Activated CD4-positive, alpha-beta T cell treated with anti-CD3 and anti-CD28 coated beads, Interleukin-10, Interleukin-2, amounts not matched to agents 100 ng/mL and 50 ng/mL, durations not matched to agents 16 hours and 8 hours (primary cell): ENCODE data around the gene CCDC77.
A peak's percentile ranks its signal among the peaks of the same experiment; 100 is the strongest.

Experiments used
- DNase-seq: peaks from one replicate; pipeline ENCODE4 v3.0.0-alpha.2; 2020

The CCDC77 gene

DNA sequence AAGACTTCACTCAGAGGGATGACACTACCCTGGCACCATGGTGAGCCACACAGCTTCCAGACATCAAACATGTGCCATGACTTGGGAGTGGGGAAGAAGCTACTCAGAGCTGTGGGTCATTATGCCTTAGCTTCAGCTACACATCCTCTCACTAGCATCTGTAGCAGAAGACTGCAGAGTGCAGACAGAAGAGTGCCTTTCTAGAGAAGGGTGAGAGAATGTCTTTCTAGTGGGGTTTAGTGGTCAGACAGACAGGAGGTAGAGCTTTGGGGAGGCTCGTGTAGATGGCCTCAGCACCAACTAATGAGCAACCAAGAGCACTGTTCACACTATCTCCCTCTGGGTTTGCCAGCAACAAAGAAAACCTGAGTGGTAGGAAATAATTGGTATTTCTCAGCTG lies 53.4 kb downstream of the CCDC77 start:
- DNase-seq: no peak

- DNase-seq: no peak
Observed at GRCh38 chr12:455821-456220, 54.4 kb downstream of the CCDC77 start.

DNA sequence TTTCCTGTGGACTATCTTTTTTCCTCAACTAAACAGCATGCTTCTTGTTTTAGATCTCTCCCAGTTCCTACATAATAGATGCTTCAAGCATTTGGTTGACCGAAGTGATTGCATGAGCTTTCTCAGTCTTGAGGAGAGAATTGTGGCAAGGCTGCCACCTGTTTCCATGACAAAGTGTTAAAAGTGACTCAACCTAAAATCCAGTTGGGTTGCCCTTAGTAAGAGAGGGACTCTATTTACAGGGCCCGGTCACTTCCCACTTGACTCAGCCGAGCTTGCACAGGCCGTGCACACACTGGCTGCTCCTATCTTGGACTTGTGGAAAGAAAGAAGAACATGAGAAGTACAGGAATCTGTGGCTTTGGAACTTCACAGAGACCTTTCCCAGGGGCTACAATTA lies 56.2 kb downstream of the CCDC77 start:
- peak; percentile 63 for DNase-seq

GRCh38 chr12:459050-459429 lies 57.6 kb downstream of the CCDC77 start:
- DNase-seq: no peak

GRCh38 chr12:459430-460258 lies 58.2 kb downstream of the CCDC77 start, which contains the start of gene B4GALNT3:
Gene B4GALNT3, plus strand, starts transcription at chr12:459939. Its CDS starts 438 bp downstream, at chr12:460377.
- DNase-seq: peak; percentile 28

DNA sequence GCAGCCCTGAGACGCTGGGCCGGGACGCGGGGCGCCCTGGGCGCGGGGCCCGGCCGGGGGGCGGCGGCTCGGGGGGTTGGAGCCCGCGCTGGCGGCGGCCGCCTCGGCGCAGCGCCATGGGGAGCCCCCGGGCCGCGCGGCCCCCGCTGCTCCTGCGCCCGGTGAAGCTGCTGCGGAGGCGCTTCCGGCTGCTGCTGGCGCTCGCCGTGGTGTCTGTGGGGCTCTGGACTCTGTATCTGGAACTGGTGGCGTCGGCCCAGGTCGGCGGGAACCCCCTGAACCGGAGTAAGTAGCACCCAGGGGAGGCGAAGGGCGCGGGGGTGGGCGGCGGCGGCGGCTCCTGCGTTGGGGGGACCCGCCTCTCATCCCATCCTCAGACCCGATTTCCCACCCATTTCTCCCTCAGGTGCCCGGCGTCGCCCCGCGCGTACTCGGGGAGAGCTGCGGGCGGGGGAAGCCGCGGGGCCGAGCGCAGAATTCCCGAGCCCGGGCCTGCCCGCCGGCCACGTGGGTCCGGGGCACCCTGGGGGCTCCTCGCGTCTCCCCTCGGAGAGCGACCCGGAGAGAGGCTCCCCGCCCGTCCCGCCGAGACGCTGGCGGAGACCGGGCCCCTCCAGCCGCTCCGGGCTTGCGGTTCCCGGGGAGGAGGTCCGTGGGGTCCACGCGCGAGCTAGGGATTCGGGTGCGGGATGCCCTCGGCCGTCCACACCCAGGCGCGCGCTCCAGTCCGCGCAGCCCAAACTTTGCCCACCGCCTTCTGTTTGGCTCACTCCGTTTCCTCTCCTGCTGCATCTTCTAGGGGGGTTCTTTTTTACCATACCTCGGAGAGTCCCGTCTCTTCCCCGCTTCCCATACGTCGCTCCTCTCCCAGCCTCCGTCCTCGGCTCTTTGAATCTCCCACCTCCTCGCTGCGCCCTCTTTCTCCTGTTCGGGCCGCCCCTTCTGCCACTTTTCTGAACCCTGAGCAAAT lies 59.1 kb downstream of the CCDC77 start:
- peak; percentile 34 for DNase-seq

GRCh38 chr12:461425-461824 lies 60.0 kb downstream of the CCDC77 start:
- no peak for DNase-seq

DNA sequence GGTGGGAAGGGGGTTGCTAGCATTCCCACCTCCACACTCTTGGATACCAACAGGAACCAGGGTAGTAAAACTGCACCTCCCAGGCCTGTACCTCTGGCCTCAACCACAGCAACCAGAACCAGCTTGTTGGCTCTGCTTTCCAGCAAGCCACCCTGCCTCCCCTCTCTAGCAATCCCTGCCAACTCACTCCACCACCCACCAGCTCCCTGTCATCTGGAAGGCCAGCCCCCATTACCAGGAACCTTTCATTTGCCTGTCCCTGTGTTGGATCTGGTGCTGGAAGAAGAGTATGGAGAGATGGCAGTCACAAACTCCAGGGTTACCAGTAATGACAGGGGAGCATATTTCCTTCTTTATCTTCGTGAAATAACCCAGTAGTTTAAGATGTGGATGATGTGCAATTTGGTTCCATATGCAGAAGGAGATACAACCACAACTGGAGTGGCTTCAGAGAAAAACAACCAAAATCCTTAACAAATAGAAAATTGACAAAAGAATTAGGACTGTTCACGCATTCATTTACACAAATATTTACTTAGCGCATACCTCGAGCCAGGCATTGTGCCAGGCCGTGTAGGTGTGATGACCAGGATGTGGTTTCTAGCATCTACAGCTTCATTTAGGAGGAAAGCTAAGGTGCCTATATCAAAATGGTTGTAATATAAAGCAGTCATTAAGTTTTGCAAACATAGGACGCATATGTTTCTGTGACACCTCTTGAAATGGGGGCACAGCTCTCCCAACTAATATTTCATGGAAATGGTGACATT lies 61.7 kb downstream of the CCDC77 start:
- DNase-seq: no peak

- no peak for DNase-seq
Observed at GRCh38 chr12:464484-465267, 63.2 kb downstream of the CCDC77 start.

- no peak for DNase-seq
Observed at GRCh38 chr12:466039-466438, 64.6 kb downstream of the CCDC77 start.

DNA sequence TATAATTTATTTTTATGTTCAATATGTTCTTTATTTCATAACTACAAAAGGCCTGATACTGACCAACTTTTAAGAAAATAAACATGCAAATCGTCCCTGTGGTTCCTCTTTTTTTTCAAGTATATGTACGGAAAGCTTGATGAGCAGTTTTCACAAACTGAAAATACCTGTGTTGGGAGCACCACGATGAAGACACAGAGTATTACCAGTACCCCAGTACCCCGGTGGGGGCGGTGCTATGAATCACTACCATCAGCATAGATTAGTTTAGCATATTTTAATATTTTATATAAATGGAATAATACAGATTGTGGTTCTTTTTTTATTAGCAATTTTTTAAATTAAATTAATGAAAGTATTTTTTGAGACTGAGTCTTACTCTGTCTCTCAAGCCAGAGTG lies 65.3 kb downstream of the CCDC77 start:
- DNase-seq: no peak

DNA sequence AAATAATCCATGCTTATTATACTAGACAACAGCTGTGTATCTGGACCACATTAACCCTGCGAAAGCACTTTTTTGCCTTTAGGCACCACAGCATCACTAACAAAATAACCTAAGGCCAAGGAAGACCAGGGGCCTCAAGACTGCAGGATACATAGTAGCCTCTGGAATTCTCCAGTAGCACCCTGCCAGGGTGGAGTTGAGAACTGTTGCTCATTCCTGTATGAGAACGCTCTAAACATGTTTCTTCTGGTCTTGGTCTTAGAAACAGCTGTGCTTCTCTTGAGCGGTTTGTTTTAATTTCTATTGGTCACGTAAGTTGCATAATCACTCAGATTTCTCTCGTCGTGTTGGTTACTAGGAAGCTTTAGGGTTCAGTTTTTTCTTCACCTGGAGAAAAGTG lies 66.1 kb downstream of the CCDC77 start:
- no peak for DNase-seq

DNA sequence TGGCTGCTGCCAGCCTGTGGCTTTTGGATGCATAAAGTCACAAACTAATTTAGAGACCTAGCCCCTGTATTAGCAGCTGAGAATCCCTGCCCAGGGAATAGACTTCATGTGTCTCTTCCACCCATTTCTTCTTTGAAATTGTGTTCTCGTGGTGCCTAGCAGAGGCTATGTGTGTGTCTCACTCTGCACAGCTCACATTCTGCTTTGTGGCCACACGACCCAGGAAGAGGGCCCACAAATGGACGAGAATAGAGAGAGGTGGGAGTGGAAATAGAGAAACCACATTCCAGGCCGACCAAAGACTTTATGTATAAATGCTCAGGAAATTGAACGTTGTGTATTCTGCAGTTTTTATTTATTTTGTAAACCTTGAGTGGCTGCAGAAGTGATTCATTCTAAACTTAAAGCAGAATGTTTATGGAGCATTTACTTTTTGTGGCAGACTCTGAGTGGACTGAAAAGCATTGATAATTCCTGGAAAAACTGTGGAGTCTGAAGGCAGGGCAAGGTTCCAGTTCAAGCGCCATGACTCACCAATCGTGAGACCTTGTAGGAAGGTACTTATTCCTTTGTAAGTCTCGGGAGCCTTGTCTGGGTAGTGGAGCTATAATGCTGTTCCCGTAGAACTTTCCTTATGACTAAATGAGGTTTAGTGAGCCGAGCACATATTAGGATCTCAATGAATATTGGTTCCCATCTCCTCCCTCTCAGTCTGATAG lies 67.4 kb downstream of the CCDC77 start:
- no peak for DNase-seq

- DNase-seq: no peak
Observed at GRCh38 chr12:470133-470532, 68.7 kb downstream of the CCDC77 start.

- no peak for DNase-seq
Observed at GRCh38 chr12:473198-473597, 71.8 kb downstream of the CCDC77 start.

DNA sequence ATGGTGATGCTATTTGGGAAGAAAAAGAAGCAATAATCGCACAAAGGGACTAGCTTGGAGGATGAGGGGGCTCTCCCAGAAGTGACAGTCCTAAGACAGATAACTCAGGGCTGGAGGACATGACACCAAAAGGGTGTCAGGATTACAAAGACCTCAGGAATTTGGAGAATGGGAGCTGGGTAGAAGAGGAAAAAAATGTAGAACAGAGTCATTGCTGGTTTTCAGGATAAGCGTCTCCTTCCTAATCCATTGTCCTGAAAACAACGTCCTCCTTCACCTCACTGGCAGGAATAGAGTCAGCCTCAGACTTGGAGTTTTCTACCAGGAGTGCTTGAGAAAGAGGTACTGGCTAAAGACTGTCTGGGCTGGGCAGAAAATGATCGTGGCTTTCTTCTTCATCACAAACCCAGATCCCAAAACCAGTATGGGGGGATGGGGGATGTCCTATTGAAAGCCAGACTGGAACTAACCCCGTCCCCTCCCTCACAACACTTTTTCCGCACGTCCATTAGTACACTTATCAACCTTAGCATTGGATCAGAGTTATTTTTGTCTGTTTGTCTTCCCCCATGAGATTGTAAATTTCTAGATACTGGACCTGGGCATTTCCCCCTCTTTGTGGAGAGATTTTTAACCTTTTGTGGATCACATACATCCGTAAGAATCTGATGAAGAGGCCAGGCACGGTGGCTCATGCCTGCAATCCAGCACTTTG lies 72.6 kb downstream of the CCDC77 start:
- no peak for DNase-seq

DNA sequence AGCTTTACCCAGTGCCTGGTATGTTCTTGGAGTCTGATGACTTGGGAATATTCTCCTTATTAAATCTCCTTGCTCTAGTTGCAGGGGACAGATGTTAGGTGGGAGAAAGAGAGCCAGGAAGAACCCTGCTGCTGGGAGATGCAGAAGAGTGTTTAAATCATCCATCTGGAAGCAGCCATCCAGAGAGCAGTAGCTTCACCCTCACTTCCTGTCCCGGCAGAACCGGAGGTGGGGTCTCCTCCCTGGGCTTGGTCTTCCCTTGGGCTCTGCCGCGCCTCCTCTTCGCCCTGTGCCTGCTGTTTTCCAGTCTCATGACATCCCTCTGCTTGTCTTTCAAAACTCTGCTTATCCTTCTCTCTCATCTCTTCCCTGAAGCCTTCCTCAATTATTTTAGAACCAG lies 73.8 kb downstream of the CCDC77 start:
- no peak for DNase-seq

- DNase-seq: no peak
Observed at GRCh38 chr12:479161-479560, 77.7 kb downstream of the CCDC77 start.

- DNase-seq: no peak
Observed at GRCh38 chr12:480831-481816, 79.7 kb downstream of the CCDC77 start.

GRCh38 chr12:482061-482460 lies 80.6 kb downstream of the CCDC77 start:
- DNase-seq: no peak
